ENCODE data around the gene OXCT1. TPM values are rescaled to one million over a fixed set of nuclear protein-coding genes. Genes with fewer than 3 reads are reported as not detected.

The OXCT1 gene
- total and polyA plus RNA-seq, 2 of the 13 experiments (the other 11 are each of a cell fraction or from before 2014, with no cell fraction given), result 0.92 to 4.7 TPM

- TF ChIP-seq MTF2 (CRISPR knock-in tag; IDR thresholded peaks at IDR 0.05; ENCODE audit: borderline replicate concordance), result peak; percentile 45; the same call in 1 of the 2 replicates
- peak; percentile 59; the same call in 1 of the 2 replicates for TF ChIP-seq FOXO1 (CRISPR knock-in tag; IDR thresholded peaks at IDR 0.05)
- TF ChIP-seq CEBPB (IDR thresholded peaks at IDR 0.05; ENCODE audit: borderline replicate concordance, low read depth, low read length), result no peak
- TF ChIP-seq, protein P1, sequence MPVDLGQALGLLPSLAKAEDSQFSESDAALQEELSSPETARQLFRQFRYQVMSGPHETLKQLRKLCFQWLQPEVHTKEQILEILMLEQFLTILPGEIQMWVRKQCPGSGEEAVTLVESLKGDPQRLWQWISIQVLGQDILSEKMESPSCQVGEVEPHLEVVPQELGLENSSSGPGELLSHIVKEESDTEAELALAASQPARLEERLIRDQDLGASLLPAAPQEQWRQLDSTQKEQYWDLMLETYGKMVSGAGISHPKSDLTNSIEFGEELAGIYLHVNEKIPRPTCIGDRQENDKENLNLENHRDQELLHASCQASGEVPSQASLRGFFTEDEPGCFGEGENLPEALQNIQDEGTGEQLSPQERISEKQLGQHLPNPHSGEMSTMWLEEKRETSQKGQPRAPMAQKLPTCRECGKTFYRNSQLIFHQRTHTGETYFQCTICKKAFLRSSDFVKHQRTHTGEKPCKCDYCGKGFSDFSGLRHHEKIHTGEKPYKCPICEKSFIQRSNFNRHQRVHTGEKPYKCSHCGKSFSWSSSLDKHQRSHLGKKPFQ (CRISPR knock-in tag; IDR thresholded peaks at IDR 0.05; ENCODE audit: insufficient replicate concordance), result peak; percentile 83
- no peak for TF ChIP-seq ZNF589 (CRISPR knock-in tag; conservative IDR thresholded peaks at IDR 0.05)
- TF ChIP-seq, protein P2, sequence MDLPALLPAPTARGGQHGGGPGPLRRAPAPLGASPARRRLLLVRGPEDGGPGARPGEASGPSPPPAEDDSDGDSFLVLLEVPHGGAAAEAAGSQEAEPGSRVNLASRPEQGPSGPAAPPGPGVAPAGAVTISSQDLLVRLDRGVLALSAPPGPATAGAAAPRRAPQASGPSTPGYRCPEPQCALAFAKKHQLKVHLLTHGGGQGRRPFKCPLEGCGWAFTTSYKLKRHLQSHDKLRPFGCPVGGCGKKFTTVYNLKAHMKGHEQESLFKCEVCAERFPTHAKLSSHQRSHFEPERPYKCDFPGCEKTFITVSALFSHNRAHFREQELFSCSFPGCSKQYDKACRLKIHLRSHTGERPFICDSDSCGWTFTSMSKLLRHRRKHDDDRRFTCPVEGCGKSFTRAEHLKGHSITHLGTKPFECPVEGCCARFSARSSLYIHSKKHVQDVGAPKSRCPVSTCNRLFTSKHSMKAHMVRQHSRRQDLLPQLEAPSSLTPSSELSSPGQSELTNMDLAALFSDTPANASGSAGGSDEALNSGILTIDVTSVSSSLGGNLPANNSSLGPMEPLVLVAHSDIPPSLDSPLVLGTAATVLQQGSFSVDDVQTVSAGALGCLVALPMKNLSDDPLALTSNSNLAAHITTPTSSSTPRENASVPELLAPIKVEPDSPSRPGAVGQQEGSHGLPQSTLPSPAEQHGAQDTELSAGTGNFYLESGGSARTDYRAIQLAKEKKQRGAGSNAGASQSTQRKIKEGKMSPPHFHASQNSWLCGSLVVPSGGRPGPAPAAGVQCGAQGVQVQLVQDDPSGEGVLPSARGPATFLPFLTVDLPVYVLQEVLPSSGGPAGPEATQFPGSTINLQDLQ (CRISPR knock-in tag; IDR thresholded peaks at IDR 0.05), result 0 out of 2 replicates have a peak, but pooled peaks have one; percentile 65
- peak; percentile 58; the same call in 1 of the 2 replicates for TF ChIP-seq ZSCAN22 (CRISPR knock-in tag; IDR thresholded peaks at IDR 0.05)
- TF ChIP-seq ZNF570 (CRISPR knock-in tag; IDR thresholded peaks at IDR 0.05; ENCODE audit: borderline replicate concordance), result no peak
- TF ChIP-seq PAX8 (CRISPR knock-in tag; IDR thresholded peaks at IDR 0.05; ENCODE audit: borderline replicate concordance), result no peak
- peak; percentile 81; the same call in 1 of the 2 replicates for TF ChIP-seq ISX (CRISPR knock-in tag; conservative IDR thresholded peaks at IDR 0.05)
- peak; percentile 93 for TF ChIP-seq ZNF350 (CRISPR knock-in tag; IDR thresholded peaks at IDR 0.05; ENCODE audit: borderline replicate concordance, low read depth)
- peak; percentile 65; the same call in 1 of the 2 replicates for TF ChIP-seq ZNF331 (CRISPR knock-in tag; IDR thresholded peaks at IDR 0.05)
- TF ChIP-seq RERE (CRISPR knock-in tag; IDR thresholded peaks at IDR 0.05; ENCODE audit: low read depth), result no peak; the same call in none of the 2 replicates
- peak; percentile 78; the same call in 1 of the 2 replicates for TF ChIP-seq ZNF543 (CRISPR knock-in tag; IDR thresholded peaks at IDR 0.05)
- TF ChIP-seq IKZF4 (CRISPR knock-in tag; IDR thresholded peaks at IDR 0.05; ENCODE audit: borderline replicate concordance, low read depth, not compliant biosample characterization), result no peak
Observed at GRCh38 chr5:41903892-41904799, 33.9 kb upstream of the OXCT1 start, which contains the start of gene RIMOC1 (continued).
